ENCODE measurements around the gene OR52K1.

GRCh38 chr11:4482445-4482844 lies at the start of gene OR52K1:
- TF ChIP-seq, protein P1, sequence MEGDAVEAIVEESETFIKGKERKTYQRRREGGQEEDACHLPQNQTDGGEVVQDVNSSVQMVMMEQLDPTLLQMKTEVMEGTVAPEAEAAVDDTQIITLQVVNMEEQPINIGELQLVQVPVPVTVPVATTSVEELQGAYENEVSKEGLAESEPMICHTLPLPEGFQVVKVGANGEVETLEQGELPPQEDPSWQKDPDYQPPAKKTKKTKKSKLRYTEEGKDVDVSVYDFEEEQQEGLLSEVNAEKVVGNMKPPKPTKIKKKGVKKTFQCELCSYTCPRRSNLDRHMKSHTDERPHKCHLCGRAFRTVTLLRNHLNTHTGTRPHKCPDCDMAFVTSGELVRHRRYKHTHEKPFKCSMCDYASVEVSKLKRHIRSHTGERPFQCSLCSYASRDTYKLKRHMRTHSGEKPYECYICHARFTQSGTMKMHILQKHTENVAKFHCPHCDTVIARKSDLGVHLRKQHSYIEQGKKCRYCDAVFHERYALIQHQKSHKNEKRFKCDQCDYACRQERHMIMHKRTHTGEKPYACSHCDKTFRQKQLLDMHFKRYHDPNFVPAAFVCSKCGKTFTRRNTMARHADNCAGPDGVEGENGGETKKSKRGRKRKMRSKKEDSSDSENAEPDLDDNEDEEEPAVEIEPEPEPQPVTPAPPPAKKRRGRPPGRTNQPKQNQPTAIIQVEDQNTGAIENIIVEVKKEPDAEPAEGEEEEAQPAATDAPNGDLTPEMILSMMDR (IDR thresholded peaks at IDR 0.05): no peak
- no peak for TF ChIP-seq POLR2A (IDR thresholded peaks at IDR 0.05)
